Measurements from ENCODE around the gene PSMB2. TPM values are rescaled to one million over a fixed set of nuclear protein-coding genes. Genes with fewer than 3 reads are reported as not detected.
A peak's percentile ranks its signal among the peaks of the same experiment; 100 is the strongest.

Gene PSMB2
- total RNA-seq, 2 donors from 2014 or later, result 27.4 to 30.5 TPM

- no peaks in the 10 kb centered on the region for H3K9me3 ChIP-seq (ENCODE audit: control insufficient read depth, low read length, poor library complexity, severe bottlenecking)
- DNase-seq (no peak), ATAC-seq (no peak)
- Mint-ChIP-seq H3K4me3 (no peak overlapping the region), H3K27me3 (no peaks in the 10 kb centered on the region), H3K4me1 (peaks cover 12% of the 10 kb centered on the region), H3K27ac (peak overlapping the region; percentile 6), H3K36me3 (ENCODE audit: low read depth) (peaks cover 3% of the 10 kb centered on the region)
These were observed 70.7 kb downstream of the PSMB2 start for GRCh38 chr1:35570589-35571137.

- H3K27ac Mint-ChIP-seq, result no peak overlapping the region
- H3K4me3 Mint-ChIP-seq, result no peak overlapping the region
- H3K27me3 Mint-ChIP-seq, result no peaks in the 10 kb centered on the region
- peaks cover 8% of the 10 kb centered on the region for H3K4me1 Mint-ChIP-seq
- DNase-seq, result no peak
- ATAC-seq, result no peak
- no peaks in the 10 kb centered on the region for H3K9me3 ChIP-seq (ENCODE audit: control insufficient read depth, low read length, poor library complexity, severe bottlenecking)
- H3K36me3 Mint-ChIP-seq (ENCODE audit: low read depth), result no peaks in the 10 kb centered on the region
These were observed 71.4 kb downstream of the PSMB2 start for GRCh38 chr1:35569936-35570335.

- peak; percentile 67 for ATAC-seq
These were observed 72.3 kb downstream of the PSMB2 start for GRCh38 chr1:35568975-35569395.

GRCh38 chr1:35567947-35568558 lies 73.3 kb downstream of the PSMB2 start:
- no peaks in the 10 kb centered on the region for H3K36me3 Mint-ChIP-seq (ENCODE audit: low read depth)
- H3K9me3 ChIP-seq (ENCODE audit: control insufficient read depth, low read length, poor library complexity, severe bottlenecking), result no peaks in the 10 kb centered on the region
- DNase-seq (no peak), ATAC-seq (no peak)
- H3K4me3 Mint-ChIP-seq, result no peak overlapping the region
- H3K27ac Mint-ChIP-seq, result peak overlapping the region; percentile 4
- peaks cover 18% of the 10 kb centered on the region for H3K4me1 Mint-ChIP-seq
- H3K27me3 Mint-ChIP-seq, result no peaks in the 10 kb centered on the region

More at GRCh38 chr1:35568975-35569395, 72.3 kb downstream of the PSMB2 start:
- DNase-seq, result peak; percentile 33 to 50 (median 36)
- no peaks in the 10 kb centered on the region for H3K36me3 Mint-ChIP-seq (ENCODE audit: low read depth)
- H3K27me3 Mint-ChIP-seq, result no peaks in the 10 kb centered on the region
- H3K27ac Mint-ChIP-seq, result no peak overlapping the region
- no peaks in the 10 kb centered on the region for H3K9me3 ChIP-seq (ENCODE audit: control insufficient read depth, low read length, poor library complexity, severe bottlenecking)
- H3K4me3 Mint-ChIP-seq, result peak overlapping the region; percentile 49
- peaks cover 16% of the 10 kb centered on the region for H3K4me1 Mint-ChIP-seq

- no peak for DNase-seq
- peaks cover 30% of the 10 kb centered on the region for H3K4me1 Mint-ChIP-seq
- no peaks in the 10 kb centered on the region for H3K27me3 Mint-ChIP-seq
- no peak for ATAC-seq
- H3K4me3 Mint-ChIP-seq, result no peak overlapping the region
- H3K27ac Mint-ChIP-seq, result no peak overlapping the region
- H3K9me3 ChIP-seq (ENCODE audit: control insufficient read depth, low read length, poor library complexity, severe bottlenecking), result no peaks in the 10 kb centered on the region
- peaks cover 2% of the 10 kb centered on the region for H3K36me3 Mint-ChIP-seq (ENCODE audit: low read depth)
These were observed 75.6 kb downstream of the PSMB2 start for GRCh38 chr1:35565742-35566133.

GRCh38 chr1:35564884-35565741 lies 76.2 kb downstream of the PSMB2 start:
- DNase-seq (no peak), ATAC-seq (no peak)
- Mint-ChIP-seq H3K36me3 (ENCODE audit: low read depth) (peaks cover 2% of the 10 kb centered on the region), H3K4me1 (peaks cover 30% of the 10 kb centered on the region), H3K4me3 (no peak overlapping the region), H3K27ac (peak overlapping the region; percentile 97), H3K27me3 (no peaks in the 10 kb centered on the region)
- no peaks in the 10 kb centered on the region for H3K9me3 ChIP-seq (ENCODE audit: control insufficient read depth, low read length, poor library complexity, severe bottlenecking)

- ATAC-seq (peak; percentile 72), DNase-seq (peak; percentile 61 to 76 (median 61))
- Mint-ChIP-seq H3K4me1 (peaks cover 36% of the 10 kb centered on the region), H3K27ac (peak overlapping the region; percentile 97), H3K4me3 (no peak overlapping the region), H3K27me3 (no peaks in the 10 kb centered on the region), H3K36me3 (ENCODE audit: low read depth) (peaks cover 2% of the 10 kb centered on the region)
- H3K9me3 ChIP-seq (ENCODE audit: control insufficient read depth, low read length, poor library complexity, severe bottlenecking), result no peaks in the 10 kb centered on the region
These were observed 77.1 kb downstream of the PSMB2 start for GRCh38 chr1:35564037-35564883.

GRCh38 chr1:35563166-35563565 lies 78.2 kb downstream of the PSMB2 start:
- DNase-seq, result no peak
- H3K4me1 Mint-ChIP-seq, result peaks cover 33% of the 10 kb centered on the region
- no peaks in the 10 kb centered on the region for H3K27me3 Mint-ChIP-seq
- H3K27ac Mint-ChIP-seq, result peak overlapping the region; percentile 97
- H3K9me3 ChIP-seq (ENCODE audit: control insufficient read depth, low read length, poor library complexity, severe bottlenecking), result no peaks in the 10 kb centered on the region
- H3K36me3 Mint-ChIP-seq (ENCODE audit: low read depth), result peaks cover 2% of the 10 kb centered on the region
- no peak overlapping the region for H3K4me3 Mint-ChIP-seq
- ATAC-seq, result no peak

- ATAC-seq (no peak), DNase-seq (no peak)
- Mint-ChIP-seq H3K4me3 (no peak overlapping the region), H3K36me3 (ENCODE audit: low read depth) (peaks cover 2% of the 10 kb centered on the region), H3K27me3 (no peaks in the 10 kb centered on the region), H3K27ac (peak overlapping the region; percentile 97), H3K4me1 (peaks cover 35% of the 10 kb centered on the region)
- no peaks in the 10 kb centered on the region for H3K9me3 ChIP-seq (ENCODE audit: control insufficient read depth, low read length, poor library complexity, severe bottlenecking)
These were observed 79.2 kb downstream of the PSMB2 start for GRCh38 chr1:35561972-35562680.

GRCh38 chr1:35561297-35561971 lies 79.9 kb downstream of the PSMB2 start:
- H3K36me3 Mint-ChIP-seq (ENCODE audit: low read depth), result peaks cover 2% of the 10 kb centered on the region
- H3K9me3 ChIP-seq (ENCODE audit: control insufficient read depth, low read length, poor library complexity, severe bottlenecking), result no peaks in the 10 kb centered on the region
- ATAC-seq (no peak), DNase-seq (no peak)
- H3K4me1 Mint-ChIP-seq, result peaks cover 38% of the 10 kb centered on the region
- H3K4me3 Mint-ChIP-seq, result no peak overlapping the region
- peak overlapping the region; percentile 51 for H3K27ac Mint-ChIP-seq
- H3K27me3 Mint-ChIP-seq, result no peaks in the 10 kb centered on the region

GRCh38 chr1:35560256-35561225 lies 80.8 kb downstream of the PSMB2 start:
- H3K4me1 Mint-ChIP-seq, result peaks cover 46% of the 10 kb centered on the region
- ATAC-seq, result no peak

More at GRCh38 chr1:35560256-35561225, 80.8 kb downstream of the PSMB2 start:
- no peak for DNase-seq
- H3K27me3 Mint-ChIP-seq, result no peaks in the 10 kb centered on the region
- H3K4me3 Mint-ChIP-seq, result no peak overlapping the region
- H3K27ac Mint-ChIP-seq, result peak overlapping the region; percentile 98
- H3K36me3 Mint-ChIP-seq (ENCODE audit: low read depth), result peaks cover 2% of the 10 kb centered on the region
- no peaks in the 10 kb centered on the region for H3K9me3 ChIP-seq (ENCODE audit: control insufficient read depth, low read length, poor library complexity, severe bottlenecking)
